IPS DF 19.7 (cell line): Measurements from ENCODE around the gene PKIG.
A peak's percentile ranks its signal among the peaks of the same experiment; 100 is the strongest.

Experiments used
- DNase-seq: peaks from one replicate; pipeline ENCODE4 v3.0.0-alpha.2; 2013; ENCODE audit warnings: low read depth, low spot score

The PKIG gene

GRCh38 chr20:44596876-44597275 lies 14.5 kb downstream of the PKIG start:
- no peak for DNase-seq

- DNase-seq = no peak
These were observed 15.1 kb downstream of the PKIG start for GRCh38 chr20:44597516-44597915.

GRCh38 chr20:44597930-44598329 lies 15.6 kb downstream of the PKIG start:
- DNase-seq = no peak

GRCh38 chr20:44598423-44599305 lies 16.3 kb downstream of the PKIG start:
- no peak for DNase-seq

- no peak for DNase-seq
These were observed 17.3 kb downstream of the PKIG start for GRCh38 chr20:44599715-44600114.

GRCh38 chr20:44600301-44600700 lies 17.9 kb downstream of the PKIG start:
- DNase-seq = no peak

GRCh38 chr20:44600758-44601201 lies 18.4 kb downstream of the PKIG start:
- DNase-seq = no peak

GRCh38 chr20:44601236-44601671 lies 18.9 kb downstream of the PKIG start:
- no peak for DNase-seq

- no peak for DNase-seq
These were observed 19.4 kb downstream of the PKIG start for GRCh38 chr20:44601801-44602204.

GRCh38 chr20:44603327-44603726 lies 20.9 kb downstream of the PKIG start:
- DNase-seq = no peak

GRCh38 chr20:44606725-44607441 lies 24.5 kb downstream of the PKIG start:
- no peak for DNase-seq

GRCh38 chr20:44609006-44609515 lies 26.7 kb downstream of the PKIG start:
- DNase-seq = no peak

- DNase-seq = peak; percentile 75
These were observed 27.3 kb downstream of the PKIG start for GRCh38 chr20:44609516-44610312.

- no peak for DNase-seq
These were observed 28.1 kb downstream of the PKIG start for GRCh38 chr20:44610313-44610962.

- no peak for DNase-seq
These were observed 31.2 kb downstream of the PKIG start for GRCh38 chr20:44613575-44613974.

- DNase-seq = no peak
These were observed 32.1 kb downstream of the PKIG start for GRCh38 chr20:44614525-44614924.

- no peak for DNase-seq
These were observed 32.9 kb downstream of the PKIG start for GRCh38 chr20:44615169-44615791.

- no peak for DNase-seq
These were observed 33.7 kb downstream of the PKIG start for GRCh38 chr20:44615876-44616603.

GRCh38 chr20:44616604-44616964 lies 34.2 kb downstream of the PKIG start:
- DNase-seq = no peak

- no peak for DNase-seq
These were observed 35.9 kb downstream of the PKIG start for GRCh38 chr20:44618318-44618731.
